DMS153 (cell line): ENCODE measurements around the gene TBC1D1.
A peak's percentile ranks its signal among the peaks of the same experiment; 100 is the strongest.

ENCODE experiments used
- DNase-seq: peaks from one replicate; lab custom pipeline; 2025; lab: John Stamatoyannopoulos, UW

The TBC1D1 gene

DNA sequence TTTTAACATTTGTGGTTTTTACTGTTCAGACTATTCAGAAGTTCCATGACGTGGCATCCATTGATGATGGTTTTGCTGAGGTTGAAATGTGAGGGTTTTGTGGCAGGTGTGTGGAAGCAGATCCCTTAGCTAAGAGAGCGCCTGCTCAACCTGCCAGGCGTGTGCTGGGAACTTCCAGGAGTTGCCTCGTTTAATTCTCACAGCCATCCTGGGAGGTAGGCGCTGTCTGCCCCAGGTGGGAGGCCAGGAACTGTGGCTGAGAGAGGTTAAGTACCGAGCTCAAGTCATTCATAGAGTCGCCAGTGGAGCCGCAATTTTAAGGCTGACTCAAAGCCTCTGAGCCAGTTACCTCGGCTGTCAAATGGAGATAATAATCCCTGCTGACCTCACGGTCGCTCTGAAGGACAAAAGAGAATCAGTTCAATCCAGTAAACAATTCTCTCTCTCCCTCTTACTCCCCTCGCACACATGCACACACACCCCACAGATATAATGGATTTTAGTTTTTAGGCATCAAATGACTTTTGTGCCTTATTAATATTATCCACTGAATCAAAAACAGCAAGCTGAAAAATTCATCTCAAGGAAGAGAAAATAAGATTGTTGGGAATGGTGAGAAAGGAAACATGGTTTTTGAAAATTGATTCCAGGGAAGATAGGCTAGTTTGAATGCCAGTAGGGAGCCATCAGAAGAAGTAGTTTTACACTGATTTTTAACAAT lies 240.6 kb downstream of the TBC1D1 start:
- peak; percentile 5 for DNase-seq

- DNase-seq = no peak
Observed at GRCh38 chr4:38132107-38132673, 241.3 kb downstream of the TBC1D1 start.

- DNase-seq = no peak
Observed at GRCh38 chr4:38132843-38133662, 242.2 kb downstream of the TBC1D1 start.

DNA sequence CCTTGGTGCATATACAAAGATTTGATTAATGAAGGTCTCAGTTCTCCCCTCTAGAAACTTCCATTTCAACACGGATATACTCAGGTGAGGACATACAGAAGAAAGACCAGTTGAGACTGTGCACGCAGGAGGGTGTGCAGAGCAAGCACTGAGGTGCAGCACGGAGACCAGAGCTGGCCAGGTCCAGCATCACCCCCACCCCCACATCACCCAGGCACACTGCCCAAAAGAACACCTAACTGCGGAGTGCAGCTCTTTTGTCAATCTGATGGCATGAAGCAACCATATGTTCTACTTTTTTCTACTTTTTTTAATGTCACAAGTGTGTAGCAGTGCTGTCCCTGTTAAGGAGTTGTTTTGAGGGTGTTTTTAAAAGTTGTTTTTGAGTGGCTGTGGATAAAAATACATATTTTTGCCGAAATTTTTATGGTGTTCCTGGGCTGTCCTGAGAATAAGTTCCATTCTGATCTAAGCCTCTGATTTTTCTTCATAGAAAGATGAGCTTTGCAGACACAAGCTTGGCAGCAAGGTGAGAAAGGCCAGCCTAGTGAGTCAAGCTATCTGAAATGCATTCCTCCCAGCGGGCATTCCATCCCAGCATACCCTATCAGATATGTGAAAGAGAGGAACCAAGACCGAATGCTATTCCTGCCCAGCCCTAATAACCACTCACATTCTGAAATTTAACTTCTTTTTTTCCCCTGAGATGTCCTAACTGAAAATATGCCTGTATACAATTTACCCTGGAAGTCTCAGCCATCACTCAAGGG lies 243.0 kb downstream of the TBC1D1 start:
- no peak for DNase-seq

- no peak for DNase-seq
Observed at GRCh38 chr4:38135201-38135600, 244.3 kb downstream of the TBC1D1 start.

GRCh38 chr4:38136604-38137003 lies 245.7 kb downstream of the TBC1D1 start:
- DNase-seq = no peak

- DNase-seq = no peak
Observed at GRCh38 chr4:38137080-38137479, 246.2 kb downstream of the TBC1D1 start.

DNA sequence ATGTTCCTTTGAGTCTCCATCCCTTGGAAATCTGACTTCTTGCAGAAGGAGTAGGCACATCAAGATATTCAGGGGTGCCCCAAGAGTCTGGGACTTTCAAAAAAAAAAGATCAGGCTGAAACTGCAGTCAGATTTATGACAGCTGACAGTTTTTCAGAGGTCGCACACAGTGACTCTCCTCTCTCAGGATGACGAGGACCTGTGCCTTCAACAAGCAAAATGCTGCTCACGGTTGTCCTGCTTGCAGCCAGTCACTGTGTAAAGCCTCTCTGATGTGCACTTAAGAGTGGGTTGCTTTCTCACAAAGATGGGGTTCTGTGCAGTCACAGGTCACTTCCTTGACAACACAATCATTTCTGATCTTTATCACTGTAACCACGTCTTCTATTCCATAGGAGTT lies 247.5 kb downstream of the TBC1D1 start:
- DNase-seq = no peak

- no peak for DNase-seq
Observed at GRCh38 chr4:38139187-38139586, 248.3 kb downstream of the TBC1D1 start.

DNA sequence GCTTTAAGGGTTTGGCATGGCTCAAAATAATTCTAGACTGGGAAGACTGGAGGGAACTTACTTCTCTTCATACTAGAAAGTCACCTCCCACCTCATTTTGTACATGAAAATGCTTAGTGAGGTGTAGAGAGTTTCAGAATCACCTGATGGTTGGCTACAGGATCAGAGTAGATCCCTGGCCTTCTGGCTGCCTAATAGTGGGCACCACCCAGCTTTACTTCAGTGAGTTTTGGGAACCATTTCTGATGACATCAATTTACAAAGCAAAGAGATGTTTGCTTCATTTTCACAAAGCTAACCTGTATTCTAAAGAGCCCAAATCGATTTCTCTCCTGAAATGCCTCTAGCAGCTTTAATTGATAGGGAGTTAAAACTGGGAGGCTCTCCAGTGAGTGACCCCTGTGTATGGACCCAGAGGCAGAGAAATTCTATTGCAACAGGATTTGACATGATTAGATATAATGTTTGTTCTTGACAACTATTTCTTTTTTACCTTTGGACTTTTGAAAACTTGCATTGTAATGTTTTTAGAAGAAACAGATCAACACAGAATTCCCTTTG lies 249.8 kb downstream of the TBC1D1 start:
- DNase-seq = no peak

DNA sequence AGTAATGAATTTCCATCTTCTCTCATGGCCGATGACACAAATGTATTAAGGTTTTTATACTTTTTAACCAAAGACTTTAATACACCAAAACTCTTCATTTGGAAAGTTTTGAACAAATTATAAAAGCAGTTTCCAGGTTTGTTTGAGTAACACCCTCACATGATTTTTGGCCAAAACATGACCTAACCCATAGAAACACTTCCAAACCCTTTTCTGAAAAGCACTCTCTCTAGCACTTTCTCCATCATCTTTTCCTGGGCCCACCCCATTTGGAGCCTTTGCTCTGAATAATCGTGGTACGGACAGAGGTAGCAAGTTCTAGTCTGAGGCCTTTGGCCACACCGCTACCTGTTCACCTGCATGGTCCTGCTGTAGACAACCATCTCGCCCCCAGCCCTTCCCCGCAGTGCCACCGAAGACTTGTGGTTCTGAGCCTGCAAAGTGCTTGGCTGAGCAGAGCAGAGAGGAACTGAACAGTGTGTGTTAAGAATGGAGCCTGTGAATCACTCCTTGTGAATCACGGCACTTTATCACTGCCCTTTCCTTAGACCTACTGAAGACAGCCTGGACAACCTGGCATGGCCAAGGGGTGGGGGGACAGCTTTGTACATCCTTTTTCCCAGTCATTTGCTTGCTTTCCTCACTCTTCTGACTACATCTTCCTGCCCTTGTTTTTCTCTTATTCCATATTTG lies 251.1 kb downstream of the TBC1D1 start:
- no peak for DNase-seq

GRCh38 chr4:38144031-38144430 lies 253.1 kb downstream of the TBC1D1 start:
- DNase-seq = no peak

GRCh38 chr4:38145033-38145678 lies 254.3 kb downstream of the TBC1D1 start:
- no peak for DNase-seq

DNA sequence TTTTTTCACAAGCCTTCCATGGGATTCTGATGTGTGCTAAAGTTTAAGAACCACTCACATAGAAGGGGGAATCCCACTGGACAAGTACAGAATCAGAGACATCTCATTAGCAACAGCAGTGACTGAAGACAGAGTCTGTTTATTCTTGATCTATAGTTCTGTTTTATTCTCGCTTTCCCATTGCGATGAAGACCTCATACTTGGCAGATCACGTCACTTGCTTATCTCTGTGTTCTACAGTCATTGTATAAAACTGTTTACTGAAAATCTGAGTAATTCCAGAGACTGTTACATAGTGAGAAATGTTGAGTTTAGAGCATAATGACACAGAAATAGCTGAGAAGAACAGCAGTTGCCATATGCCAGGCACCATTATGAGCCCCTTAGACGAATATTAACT lies 254.9 kb downstream of the TBC1D1 start:
- DNase-seq = no peak

DNA sequence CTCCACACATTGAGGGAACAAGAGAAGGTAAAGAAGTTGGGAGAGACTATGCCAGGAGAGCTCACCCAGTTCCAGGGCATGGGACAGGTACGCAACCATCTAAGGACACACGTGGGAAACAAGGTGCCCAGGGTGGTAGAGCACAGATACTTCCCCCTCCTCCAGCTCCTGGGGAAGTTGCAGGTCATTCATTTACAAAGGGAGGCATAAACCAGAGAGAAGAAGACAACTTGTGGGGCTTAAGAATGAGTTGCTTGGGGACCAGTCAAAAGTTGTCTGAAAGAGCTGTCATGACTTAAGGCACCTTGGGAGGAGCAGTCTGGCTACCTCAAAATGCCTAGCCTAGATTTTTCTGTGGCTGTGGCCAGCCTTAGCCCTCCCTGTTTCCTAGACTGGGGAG lies 255.5 kb downstream of the TBC1D1 start:
- no peak for DNase-seq

DNA sequence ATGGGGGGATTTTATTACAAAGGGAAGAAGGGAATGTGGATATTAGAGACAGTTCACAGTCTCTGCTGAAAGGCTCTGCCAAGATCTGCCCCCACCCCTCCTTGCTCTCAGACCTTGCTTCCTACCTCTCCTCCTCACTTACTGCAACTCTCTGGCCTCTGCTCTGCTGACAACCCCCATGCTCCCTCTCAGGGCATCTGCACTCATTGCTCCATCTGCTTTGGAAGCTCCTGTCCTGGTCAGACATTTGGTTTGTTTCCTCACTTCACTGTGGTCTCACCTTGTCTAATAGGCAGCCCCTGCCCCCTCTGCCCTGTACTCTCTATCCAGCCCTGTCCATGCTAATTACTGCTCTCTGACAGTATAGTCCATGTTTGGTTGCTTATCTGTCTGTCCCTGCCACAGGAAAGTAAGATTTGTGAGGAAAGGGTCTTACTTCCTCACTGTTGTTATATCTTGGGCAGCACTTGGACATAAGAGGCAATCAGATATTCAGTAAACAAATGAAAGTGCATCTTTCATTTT lies 258.6 kb downstream of the TBC1D1 start:
- DNase-seq = no peak

DNA sequence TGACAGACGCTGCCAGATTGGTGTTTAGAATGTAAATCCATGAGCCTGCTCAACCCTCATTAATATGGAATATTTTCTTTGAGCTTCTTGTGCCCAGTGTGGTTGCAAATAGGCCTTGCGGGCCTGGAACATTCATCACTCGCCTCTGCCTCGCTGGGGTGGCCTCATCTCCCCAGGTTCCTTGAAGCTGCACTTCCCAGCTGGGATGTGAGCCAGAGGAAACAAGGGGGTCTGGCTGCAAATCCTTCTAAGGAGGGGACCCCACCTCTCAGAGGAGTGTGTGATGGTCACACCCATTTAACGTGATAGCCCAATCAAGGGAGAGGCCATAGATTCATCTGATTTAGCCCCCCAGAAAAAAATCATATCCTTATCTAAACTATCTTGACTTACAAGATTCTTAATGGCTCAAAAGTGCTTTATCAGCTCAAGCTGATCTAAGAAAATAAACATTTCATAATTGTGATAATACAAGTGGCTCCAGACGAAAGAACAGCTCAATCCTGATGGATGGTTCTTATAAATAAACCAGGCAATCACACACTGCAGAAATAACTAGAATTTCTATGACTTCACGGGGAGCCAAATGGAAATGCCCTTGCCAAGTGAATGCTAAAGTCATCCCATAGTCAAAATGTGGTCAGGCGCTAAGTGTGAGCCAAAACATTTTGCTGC lies 259.2 kb downstream of the TBC1D1 start:
- no peak for DNase-seq

DNA sequence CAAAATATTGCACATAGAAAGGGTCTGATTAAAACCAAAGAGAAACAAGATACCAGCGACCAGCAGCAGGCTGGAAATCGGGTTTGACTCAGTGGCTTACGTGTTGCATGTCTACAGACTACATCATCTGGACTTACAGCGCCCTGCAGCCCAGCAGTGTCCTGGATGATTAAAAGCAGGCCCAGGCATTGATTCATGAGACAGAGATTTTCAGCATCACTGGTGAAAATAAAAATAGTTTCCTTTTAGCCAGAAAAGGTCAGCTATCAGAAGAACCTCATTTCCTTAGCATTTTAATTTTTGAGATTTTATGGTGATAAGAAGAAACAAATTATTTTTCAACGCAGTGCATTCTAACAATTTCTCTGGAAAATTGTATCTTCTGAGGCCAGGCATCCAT lies 259.9 kb downstream of the TBC1D1 start:
- DNase-seq = no peak

DNA sequence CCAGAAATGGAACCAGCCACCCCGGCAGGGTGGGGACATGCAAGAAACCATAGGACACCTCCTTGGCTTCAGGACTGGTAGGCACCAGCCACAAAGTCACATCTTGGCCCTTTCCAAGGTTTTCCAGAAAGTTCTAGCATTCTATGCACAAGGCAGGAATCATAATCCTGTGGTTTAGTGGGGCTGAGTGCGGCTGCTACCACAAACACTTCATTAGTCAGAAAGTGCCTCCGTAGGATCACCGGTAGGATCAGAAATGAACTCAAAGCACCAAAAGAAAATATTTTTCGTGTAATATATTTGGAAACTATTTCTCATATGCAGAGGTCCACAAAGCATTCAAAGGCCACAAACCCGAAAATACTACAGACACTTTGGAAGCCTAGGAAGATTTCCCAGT lies 261.0 kb downstream of the TBC1D1 start:
- DNase-seq = no peak

GRCh38 chr4:38152305-38152704 lies 261.4 kb downstream of the TBC1D1 start:
- no peak for DNase-seq
